ENCODE measurements around the gene TMEM255B.

Gene TMEM255B

DNA sequence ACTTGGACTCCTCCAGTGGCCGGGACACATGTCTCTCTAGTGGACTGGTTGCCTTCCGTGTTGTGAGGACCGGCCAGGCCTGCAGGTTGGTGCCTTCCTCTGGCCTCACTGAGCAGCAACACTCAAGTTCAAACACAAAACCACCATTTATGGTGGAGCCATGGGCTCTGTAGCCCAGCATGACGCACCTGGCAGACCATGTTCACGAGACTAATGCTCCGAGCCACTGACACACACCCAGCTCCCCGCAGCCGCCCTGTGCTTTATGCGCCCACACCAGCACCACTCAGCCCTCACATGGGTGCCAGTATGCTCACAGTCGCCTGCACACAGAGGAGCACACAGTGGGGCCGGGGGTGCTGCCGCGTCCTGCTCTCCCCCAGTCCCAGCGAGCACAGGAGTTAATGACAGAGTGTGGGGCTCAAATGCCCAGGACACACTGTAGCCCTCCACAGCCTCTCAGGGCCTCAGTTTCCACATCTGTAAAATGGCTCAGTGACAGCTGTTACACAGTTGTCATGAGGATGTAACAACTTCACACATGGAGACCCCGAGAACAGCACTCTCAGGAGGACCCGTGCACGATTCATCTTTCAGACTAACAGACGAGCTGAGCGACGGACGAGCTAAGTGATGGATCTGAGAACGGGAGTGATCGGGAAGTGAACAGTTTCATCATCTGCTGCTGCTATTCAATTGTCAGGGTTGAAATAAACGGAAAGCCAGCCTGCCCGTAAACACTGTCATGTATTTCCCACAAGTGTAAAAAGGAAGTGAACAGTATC lies 97.1 kb downstream of the TMEM255B start:
- FAIRE-seq, result no peak

DNA sequence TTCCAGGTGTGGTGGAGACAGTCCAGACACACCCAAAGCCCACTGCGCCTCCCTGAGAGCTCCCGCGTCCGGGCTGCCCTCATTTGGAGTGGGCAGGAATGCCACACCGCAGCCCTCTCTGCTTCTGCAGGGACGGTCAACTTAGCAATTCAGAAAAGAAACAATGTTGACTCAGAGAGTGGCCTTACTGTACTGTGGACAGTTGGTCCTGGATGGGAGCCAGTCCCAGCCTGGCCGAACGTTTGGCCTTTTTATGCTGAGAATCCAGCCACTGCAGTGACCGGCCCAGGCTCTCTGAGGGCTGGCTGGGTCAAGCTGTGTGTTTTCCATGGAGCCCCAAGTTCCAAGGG lies 97.7 kb downstream of the TMEM255B start:
- FAIRE-seq, result no peak
- DNase-seq (ENCODE audit: insufficient read length, low spot score), result no peak

More for the DNA sequence above, 97.1 kb downstream of the TMEM255B start:
- DNase-seq (ENCODE audit: insufficient read length, low spot score), result no peak

DNA sequence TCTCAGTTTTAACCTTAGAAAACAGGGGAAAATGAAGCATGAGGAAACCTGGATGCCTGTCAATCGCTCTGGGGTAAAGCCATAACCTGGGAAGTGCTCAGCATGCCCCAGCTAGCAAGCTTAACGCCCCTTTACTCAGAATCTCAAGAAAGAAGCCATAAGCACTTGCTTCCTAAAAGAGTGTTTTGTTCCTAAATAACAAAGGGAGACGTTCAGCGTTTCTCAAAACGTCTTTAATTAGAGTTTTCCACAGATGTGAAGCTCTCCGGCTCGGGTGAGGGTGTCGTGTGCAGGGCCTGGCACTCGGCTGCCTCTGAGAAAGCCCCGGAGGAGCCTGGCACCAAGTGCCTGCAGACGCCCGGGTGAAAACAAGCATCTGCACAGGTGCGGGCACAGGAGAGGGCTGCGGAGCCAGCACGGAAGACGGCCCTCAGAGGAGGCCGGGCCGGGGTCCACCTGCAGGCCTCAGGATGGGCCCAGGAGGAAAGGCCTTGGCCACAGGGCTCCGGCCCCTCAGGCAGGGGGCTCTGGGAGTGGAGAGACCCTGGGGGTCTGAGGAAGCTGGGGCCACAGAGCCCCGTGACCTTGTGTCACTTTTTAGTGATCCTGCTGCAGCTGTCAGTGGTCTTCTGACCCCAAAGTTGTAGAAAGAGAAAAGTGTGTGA lies 98.6 kb downstream of the TMEM255B start:
- DNase-seq (ENCODE audit: insufficient read length, low spot score) (no peak), FAIRE-seq (no peak)

DNA sequence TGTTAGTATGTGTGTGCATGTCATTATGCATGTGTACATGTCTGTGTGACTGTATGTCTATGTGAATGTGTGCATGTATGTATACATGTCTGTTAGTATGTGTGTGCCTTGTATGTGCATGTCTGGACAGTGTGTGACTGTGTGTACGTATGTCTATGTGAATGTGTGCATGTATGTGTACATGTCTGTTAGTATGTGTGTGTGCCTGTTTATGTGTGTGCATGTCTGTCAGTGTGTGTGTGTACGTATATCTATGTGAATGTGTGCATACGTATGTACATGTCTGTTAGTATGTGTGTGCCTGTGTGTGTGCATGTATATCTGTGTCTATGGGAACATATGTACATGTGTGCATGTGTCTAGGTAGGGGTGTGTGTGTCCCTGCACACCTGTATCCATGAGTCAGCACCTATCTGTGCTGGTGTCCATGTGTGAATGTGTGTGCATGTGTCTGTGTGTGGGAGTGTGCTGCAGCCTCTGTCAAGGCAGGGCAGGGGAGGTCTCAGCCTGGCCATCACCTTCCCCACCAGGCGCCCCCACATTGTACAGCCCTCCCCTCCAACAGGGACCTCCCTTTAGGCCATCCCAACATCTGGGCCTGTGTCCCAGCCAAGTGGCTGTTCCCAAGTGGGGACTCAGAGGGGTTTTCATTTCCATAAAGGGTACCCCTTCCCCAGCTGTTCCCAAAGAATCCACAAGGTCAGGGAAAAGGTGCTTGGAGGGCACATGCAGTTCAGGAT lies 100.5 kb downstream of the TMEM255B start:
- DNase-seq (ENCODE audit: insufficient read length, low spot score) (no peak), FAIRE-seq (no peak)

DNA sequence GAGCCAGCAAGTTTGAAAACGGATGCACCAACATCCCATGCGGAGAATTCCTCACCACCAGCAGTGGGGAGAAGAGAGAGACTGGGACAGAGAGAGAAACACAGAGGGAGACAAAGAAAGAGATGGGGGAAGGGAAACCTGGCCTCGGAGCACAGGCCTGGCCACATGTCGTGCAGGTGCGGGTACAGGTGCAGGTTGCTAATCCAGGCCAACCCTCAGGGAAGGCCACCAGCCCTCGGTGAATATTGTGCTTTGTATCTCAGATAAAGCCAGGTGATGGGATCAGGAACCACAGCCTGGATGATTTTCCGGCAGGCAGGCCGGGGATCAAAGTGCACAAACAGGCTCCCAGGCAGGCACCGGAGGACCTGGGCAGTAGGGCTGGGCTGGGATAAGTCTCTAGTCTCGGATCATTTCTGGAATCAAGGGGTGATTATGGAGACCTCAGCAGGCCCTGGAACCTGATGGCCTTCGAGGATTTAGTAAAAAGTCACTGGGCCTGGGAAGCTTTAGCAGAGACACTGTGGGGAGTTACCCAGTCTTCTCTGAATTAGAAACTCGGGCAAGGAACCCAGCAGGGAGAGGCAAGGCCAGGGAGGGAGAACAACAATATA lies 101.1 kb downstream of the TMEM255B start:
- FAIRE-seq, result no peak

DNA sequence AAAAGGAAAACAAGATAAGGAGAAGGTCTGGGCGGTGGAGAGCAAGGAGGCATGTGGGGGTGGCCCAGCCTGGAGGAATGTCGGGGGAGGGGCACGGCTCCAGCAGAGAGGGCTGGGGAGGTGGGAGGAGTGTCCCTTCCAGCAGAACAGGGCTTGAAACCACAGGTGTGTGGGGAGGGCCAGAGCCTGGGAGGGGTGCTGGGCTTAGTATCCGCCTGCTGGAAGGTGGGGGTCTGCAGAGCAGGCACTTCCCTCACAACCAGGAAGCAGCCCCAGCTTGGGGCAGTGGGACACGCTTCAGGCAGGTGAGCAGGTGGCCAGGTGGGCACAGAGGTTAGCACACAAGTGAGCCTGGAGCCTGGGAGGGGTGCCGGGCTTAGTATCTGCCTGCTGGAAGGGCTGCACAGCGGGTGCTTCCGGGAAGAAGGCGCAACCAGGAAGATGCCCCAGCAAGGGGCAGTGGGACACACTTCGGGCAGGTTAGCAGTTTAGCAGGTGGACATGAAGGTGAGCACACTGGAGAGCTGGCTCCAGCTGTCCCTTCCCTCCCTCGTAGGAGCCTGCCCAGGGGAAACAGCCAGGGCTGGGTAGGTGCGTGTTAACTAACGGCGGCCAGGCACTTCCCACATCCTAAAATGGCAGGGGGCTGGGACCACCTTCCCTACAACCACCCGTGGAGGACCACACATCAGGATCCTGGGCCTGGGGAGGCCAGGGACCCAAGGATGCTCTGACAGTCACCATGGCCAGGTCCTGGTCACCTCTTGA lies 101.8 kb downstream of the TMEM255B start:
- FAIRE-seq (no peak), DNase-seq (ENCODE audit: insufficient read length, low spot score) (no peak)

More for the DNA sequence above, 101.1 kb downstream of the TMEM255B start:
- no peak for DNase-seq (ENCODE audit: insufficient read length, low spot score)

DNA sequence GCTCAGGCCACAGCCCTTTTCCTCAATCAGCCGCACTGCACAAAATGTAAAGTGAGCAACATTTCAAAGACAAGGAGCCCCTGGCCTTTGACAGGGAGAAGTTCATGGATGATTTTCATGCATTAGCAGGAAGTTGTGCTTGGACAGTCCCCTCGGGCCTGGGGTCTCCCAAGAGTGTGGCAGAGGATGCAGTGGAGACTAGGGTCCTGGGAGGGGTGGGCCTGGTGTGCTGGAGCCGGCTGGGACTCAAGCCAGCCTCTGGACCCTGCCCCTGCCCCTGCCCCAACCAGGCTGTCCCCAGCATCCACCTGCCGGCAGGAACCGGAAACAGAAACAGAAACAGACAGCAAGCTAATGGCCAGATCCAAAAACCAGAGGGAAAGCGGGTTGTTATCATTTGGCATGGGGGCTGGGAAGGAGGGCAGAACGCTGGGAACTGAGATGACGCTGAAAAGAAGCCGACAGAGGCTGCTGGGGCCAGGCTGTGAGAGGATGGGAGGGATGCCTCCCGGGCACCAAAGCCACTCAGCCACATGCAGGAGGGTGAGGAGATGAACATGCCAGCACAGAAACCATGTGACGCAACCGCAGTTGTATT lies 102.5 kb downstream of the TMEM255B start:
- no peak for FAIRE-seq
- no peak for DNase-seq (ENCODE audit: insufficient read length, low spot score)

DNA sequence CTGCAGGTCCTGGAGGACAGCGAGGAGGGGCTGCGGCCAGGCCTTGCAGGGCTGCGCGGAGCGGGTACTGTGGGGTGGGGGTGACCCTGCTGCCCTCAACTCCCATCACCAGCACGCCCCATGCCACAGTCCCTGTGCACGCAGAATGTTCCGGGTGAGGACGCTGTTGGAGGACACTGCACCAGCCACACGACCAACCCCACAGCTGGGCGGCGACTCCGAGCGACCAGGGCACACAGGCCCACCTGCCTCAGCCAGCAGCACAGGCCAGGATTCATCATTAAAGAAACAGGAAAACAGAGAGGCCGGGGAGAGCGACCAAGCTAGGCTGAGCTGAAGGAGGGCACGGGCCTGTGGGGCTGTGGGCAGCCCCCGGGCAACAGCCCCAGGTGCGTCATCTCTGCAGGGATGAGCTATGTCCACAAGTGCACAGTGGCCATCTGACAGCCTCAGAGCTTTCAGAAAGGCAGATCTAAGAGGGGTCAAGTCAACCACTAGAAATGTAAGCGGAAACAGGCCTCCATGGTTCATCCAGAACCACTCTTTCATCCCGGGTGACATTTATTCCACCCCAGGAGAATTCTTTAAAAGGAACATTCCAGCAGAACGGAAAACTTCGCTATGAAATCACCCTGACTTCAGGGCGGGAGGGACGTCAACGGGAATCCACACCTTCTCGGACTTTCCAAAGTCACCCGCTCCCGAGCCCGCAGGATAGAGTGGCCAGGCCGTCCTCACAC lies 103.3 kb downstream of the TMEM255B start:
- FAIRE-seq (no peak), DNase-seq (ENCODE audit: insufficient read length, low spot score) (no peak)

DNA sequence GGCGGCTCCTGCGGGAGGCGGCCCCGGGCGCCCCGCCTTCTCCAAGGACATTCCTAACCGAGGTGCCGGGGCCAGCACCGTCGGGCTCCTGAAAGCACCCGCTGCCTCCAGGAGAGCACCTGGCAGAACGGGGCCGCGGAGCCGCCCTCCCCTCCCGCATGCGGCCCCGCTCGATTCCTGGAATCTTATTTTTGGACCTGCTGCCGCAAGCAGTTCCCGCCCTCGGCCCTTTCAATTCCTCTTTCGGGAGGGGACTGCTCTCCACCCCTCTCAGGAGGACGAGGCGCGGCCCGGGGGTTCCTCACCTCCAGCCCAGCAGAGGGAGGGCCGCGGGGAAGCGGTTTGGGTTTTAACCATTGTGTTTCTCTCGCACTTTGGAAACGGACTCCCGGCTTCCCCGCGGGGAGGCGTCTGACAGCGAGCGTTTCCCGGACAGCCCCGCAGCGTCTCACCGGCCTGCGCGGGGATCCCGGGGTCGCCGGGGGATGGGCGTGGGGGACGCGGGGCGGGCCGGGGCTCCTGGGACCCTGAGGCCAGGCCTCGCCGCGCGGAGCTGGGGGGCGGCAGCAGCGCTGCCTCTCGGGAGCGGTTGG lies 104.0 kb downstream of the TMEM255B start:
- peak; percentile 65 for DNase-seq (ENCODE audit: insufficient read length, low spot score)
- no peak for FAIRE-seq

DNA sequence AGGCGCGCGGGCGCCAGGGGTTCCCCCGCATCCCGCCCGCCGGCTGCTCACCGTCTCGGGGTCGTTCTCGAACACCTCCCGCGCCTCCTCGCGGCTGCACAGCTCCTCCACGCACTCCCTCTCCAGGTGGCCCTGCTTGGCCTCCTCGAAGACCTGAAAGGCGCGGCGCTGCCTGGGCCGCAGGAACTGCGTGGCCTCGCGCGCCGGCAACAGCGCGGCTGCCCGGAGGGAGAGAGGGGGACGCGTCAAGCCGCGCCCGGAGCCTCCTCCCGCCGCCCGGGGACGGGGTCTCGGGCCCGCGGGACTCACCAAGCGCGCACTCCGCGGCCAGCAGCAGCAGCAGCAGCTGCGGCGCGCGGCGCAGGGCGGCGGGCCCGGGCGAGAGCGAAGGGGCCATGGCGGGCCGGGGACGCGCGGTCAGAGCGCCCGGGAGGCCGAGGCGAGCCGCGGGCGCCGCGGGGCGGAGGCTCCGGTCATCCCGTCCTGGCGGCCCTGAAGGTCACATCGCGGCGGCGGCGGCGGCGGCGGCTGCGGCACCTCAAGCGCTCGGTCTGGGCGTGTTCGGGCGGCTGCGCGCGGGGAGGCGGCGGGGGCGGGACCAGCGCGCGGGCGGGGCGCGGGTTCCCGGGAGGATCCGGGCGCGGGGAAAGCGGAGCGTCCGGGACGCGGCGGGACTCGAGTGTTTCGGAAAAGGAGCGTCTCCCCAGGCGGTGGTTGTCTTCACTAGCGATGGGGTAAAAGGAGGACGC lies 104.7 kb downstream of the TMEM255B start, which contains the start of gene GAS6:
Gene GAS6 (minus strand): TSS at position 553 of the 749 bp plus-strand sequence. CDS start 156 bp downstream, at position 397.
- DNase-seq (ENCODE audit: insufficient read length, low spot score), result peak; percentile 63
- no peak for FAIRE-seq

DNA sequence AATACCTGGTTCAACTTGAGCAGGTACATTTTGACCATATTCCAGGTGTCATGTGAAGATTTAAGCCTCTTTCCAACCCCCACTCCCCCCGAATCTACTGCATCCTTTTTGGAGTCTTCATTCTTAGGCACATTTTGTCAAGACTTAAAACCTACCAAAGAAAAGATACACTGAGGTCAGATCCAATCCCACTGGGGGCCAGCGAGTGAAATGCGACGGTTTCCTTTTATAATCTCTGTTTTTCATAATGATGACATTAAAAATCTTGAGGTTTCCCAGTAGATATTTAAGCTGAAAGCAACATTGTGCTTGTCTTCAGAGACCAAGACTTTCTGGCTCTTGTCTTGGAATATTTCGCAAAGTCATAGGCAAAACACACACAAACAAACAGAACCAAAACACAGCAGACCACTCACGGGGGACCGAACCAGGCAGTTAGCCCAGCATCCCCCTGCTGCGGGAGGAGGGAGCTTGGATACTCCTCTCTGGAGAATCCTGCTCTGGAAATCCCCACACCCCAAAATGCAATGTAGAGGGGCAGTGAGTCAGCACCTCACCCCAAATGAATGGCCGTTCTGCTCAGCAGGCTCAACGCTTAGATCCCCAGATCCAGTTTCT lies 105.4 kb downstream of the TMEM255B start:
- no peak for DNase-seq (ENCODE audit: insufficient read length, low spot score)
- FAIRE-seq, result no peak

DNA sequence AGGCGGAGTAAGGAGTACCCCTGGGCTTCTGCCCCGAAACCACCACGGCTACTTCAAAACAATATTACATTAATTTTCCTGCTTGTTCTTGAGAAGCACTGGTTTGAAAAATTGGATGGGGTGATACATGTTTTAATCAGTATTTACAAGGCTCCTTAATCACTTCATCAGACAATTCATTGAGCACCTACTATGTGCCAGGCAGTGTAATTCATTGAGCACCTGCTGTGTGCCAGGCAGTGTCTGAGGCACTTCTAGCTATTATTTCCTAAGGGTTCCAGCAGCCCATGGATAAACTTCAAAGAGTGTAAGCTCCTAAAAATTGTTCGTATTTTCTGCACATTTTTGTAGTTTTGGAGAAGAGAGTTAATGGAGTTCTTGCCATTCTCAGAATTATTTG lies 106.4 kb downstream of the TMEM255B start:
- DNase-seq (ENCODE audit: insufficient read length, low spot score) (no peak), FAIRE-seq (no peak)

All from GM19239 (cell line).